ENCODE measurements around the gene PRSS2. TPM values are rescaled to one million over a fixed set of nuclear protein-coding genes. Genes with fewer than 3 reads are reported as not detected.

Gene PRSS2
- total RNA-seq, 1 experiment from 2014 or later = 27.6 TPM

- Mint-ChIP-seq H3K9me3 (peaks cover 45% of the 10 kb centered on the region), H3K27ac (no peak overlapping the region), H3K27me3 (ENCODE audit: low read depth) (peaks cover 4% of the 10 kb centered on the region), H3K36me3 (peaks cover 19% of the 10 kb centered on the region), H3K4me1 (peaks cover 5% of the 10 kb centered on the region), H3K4me3 (no peak overlapping the region)
- no peak for ATAC-seq
- ChIA-PET CTCF (interaction anchor here (3.1 kb wide), 1 partner anchor 11 kb away, joined by 14 read pairs; no protein-coding TSS in a partner anchor), POLR2A (no interaction called here)
- DNase-seq (ENCODE audit: low spot score) = no peak
- no peak for TF ChIP-seq E2F5 (CRISPR knock-in tag; IDR thresholded peaks at IDR 0.05)
- TF ChIP-seq SP1 (CRISPR knock-in tag; conservative IDR thresholded peaks at IDR 0.05) = no peak
- no peak for TF ChIP-seq CDX4 (CRISPR knock-in tag; IDR thresholded peaks at IDR 0.05; ENCODE audit: borderline replicate concordance)
- TF ChIP-seq SOX15 (CRISPR knock-in tag; IDR thresholded peaks at IDR 0.05) = no peak
- TF ChIP-seq ZBTB21 (CRISPR knock-in tag; IDR thresholded peaks at IDR 0.05; ENCODE audit: borderline replicate concordance) = no peak
- no peak for TF ChIP-seq MYBL2 (CRISPR knock-in tag; IDR thresholded peaks at IDR 0.05)
- TF ChIP-seq, protein P1, sequence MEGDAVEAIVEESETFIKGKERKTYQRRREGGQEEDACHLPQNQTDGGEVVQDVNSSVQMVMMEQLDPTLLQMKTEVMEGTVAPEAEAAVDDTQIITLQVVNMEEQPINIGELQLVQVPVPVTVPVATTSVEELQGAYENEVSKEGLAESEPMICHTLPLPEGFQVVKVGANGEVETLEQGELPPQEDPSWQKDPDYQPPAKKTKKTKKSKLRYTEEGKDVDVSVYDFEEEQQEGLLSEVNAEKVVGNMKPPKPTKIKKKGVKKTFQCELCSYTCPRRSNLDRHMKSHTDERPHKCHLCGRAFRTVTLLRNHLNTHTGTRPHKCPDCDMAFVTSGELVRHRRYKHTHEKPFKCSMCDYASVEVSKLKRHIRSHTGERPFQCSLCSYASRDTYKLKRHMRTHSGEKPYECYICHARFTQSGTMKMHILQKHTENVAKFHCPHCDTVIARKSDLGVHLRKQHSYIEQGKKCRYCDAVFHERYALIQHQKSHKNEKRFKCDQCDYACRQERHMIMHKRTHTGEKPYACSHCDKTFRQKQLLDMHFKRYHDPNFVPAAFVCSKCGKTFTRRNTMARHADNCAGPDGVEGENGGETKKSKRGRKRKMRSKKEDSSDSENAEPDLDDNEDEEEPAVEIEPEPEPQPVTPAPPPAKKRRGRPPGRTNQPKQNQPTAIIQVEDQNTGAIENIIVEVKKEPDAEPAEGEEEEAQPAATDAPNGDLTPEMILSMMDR (IDR thresholded peaks at IDR 0.05) = no peak
- TF ChIP-seq, protein P2, sequence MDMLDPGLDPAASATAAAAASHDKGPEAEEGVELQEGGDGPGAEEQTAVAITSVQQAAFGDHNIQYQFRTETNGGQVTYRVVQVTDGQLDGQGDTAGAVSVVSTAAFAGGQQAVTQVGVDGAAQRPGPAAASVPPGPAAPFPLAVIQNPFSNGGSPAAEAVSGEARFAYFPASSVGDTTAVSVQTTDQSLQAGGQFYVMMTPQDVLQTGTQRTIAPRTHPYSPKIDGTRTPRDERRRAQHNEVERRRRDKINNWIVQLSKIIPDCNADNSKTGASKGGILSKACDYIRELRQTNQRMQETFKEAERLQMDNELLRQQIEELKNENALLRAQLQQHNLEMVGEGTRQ (CRISPR knock-in tag; IDR thresholded peaks at IDR 0.05) = no peak
- no peak for TF ChIP-seq HMGXB4 (CRISPR knock-in tag; IDR thresholded peaks at IDR 0.05)
- TF ChIP-seq CREB1 (CRISPR knock-in tag; IDR thresholded peaks at IDR 0.05) = no peak
- TF ChIP-seq ATF6 (CRISPR knock-in tag; IDR thresholded peaks at IDR 0.05) = no peak
- TF ChIP-seq ATF1 (CRISPR knock-in tag; IDR thresholded peaks at IDR 0.05) = no peak
- no peak for TF ChIP-seq FOXK1 (CRISPR knock-in tag; IDR thresholded peaks at IDR 0.05)
- no peak for TF ChIP-seq IRF2 (CRISPR knock-in tag; IDR thresholded peaks at IDR 0.05; ENCODE audit: borderline replicate concordance, low read depth)
These were observed 51.9 kb downstream of the PRSS2 start for GRCh38 chr7:142822714-142823113.

Other genes with a start within 250 kb of the PRSS2 start
- 9.9 to 14.8 TPM (median 11.1 TPM) in 3 replicates for gene PRSS1, start 21.5 kb upstream of the PRSS2 start, total RNA-seq (2021)
- 13.9 to 15.4 TPM (median 15.1 TPM) in 3 replicates for gene EPHB6, start 84.1 kb downstream of the PRSS2 start, total RNA-seq (2021)
- 0.63 to 2.0 TPM (median 0.80 TPM) in 3 replicates for gene TRPV6, start 114.8 kb downstream of the PRSS2 start, total RNA-seq (2021)
- gene TRPV5, start 162.8 kb downstream of the PRSS2 start, total RNA-seq (2021) = not detected in 3 replicates
- not detected in 3 replicates for gene LLCFC1, start 168.5 kb downstream of the PRSS2 start, total RNA-seq (2021)
- 0.87 to 2.8 TPM (median 2.5 TPM) in 3 replicates for gene KEL, start 191.4 kb downstream of the PRSS2 start, total RNA-seq (2021)